ENCODE measurements around the gene AMBN.
A peak's percentile ranks its signal among the peaks of the same experiment; 100 is the strongest.

AMBN gene

GRCh38 chr4:70591955-70592582 is at the start of gene AMBN:
TSS of gene AMBN (plus strand) at chr4:70592256. CDS start at chr4:70592359, 103 bp downstream.
- no peak within 1 kb of the TSS for H3K4me3 ChIP-seq (ENCODE audit: low read depth, low read length)
- no peak for TF ChIP-seq CTCF (IDR thresholded peaks at IDR 0.05; ENCODE audit: low read depth, low read length)

GRCh38 chr4:70544279-70544868 is 47.7 kb upstream of the AMBN start:
- peak; percentile 30 for TF ChIP-seq CTCF (IDR thresholded peaks at IDR 0.05; ENCODE audit: low read depth, low read length)
- no peak overlapping the region for H3K4me3 ChIP-seq (ENCODE audit: low read depth, low read length)

GRCh38 chr4:70556856-70557255 is 35.2 kb upstream of the AMBN start:
- TF ChIP-seq CTCF (IDR thresholded peaks at IDR 0.05; ENCODE audit: low read depth, low read length): no peak
- no peak overlapping the region for H3K4me3 ChIP-seq (ENCODE audit: low read depth, low read length)

- peak; percentile 67 for TF ChIP-seq CTCF (IDR thresholded peaks at IDR 0.05; ENCODE audit: low read depth, low read length)
- no peak overlapping the region for H3K4me3 ChIP-seq (ENCODE audit: low read depth, low read length)
Observed at GRCh38 chr4:70559211-70559830, 32.7 kb upstream of the AMBN start.

- no peak for TF ChIP-seq CTCF (IDR thresholded peaks at IDR 0.05; ENCODE audit: low read depth, low read length)
- H3K4me3 ChIP-seq (ENCODE audit: low read depth, low read length): no peak overlapping the region
Observed at GRCh38 chr4:70559924-70560323, 32.1 kb upstream of the AMBN start.

- H3K4me3 ChIP-seq (ENCODE audit: low read depth, low read length): no peak overlapping the region
- no peak for TF ChIP-seq CTCF (IDR thresholded peaks at IDR 0.05; ENCODE audit: low read depth, low read length)
Observed at GRCh38 chr4:70564033-70564432, 28.0 kb upstream of the AMBN start.

- H3K4me3 ChIP-seq (ENCODE audit: low read depth, low read length): no peak overlapping the region
- no peak for TF ChIP-seq CTCF (IDR thresholded peaks at IDR 0.05; ENCODE audit: low read depth, low read length)
Observed at GRCh38 chr4:70570796-70571195, 21.3 kb upstream of the AMBN start.

All from WI38 (cell line).